HEK293T (cell line): ENCODE data around the gene PPP1R3G.

ENCODE experiments used
- BHLHE40 ChIP-seq: fragments of 450-650 bp; IDR thresholded peaks from 2 replicates; pipeline ENCODE4 v1.6.1; 2016; ENCODE audit warnings: mild to moderate bottlenecking, moderate library complexity, borderline replicate concordance
- FOXA1 ChIP-seq: fragments of 450-650 bp; IDR thresholded peaks from 2 replicates; pipeline ENCODE4 v1.6.1; 2016; ENCODE audit warnings: mild to moderate bottlenecking
- FOXK2 ChIP-seq: fragments of 450-650 bp; IDR thresholded peaks from 2 replicates; pipeline ENCODE4 v1.6.1; 2016; ENCODE audit warnings: mild to moderate bottlenecking
- FOXM1 ChIP-seq: fragments of 450-650 bp; IDR thresholded peaks from 2 replicates; pipeline ENCODE4 v1.6.1; 2017; ENCODE audit warnings: mild to moderate bottlenecking, borderline replicate concordance
- LEF1 ChIP-seq: fragments of 450-650 bp; IDR thresholded peaks from 2 replicates; pipeline ENCODE4 v1.6.1; 2017; ENCODE audit warnings: mild to moderate bottlenecking, borderline replicate concordance
- NFRKB ChIP-seq: fragments of 450-650 bp; IDR thresholded peaks from 2 replicates; pipeline ENCODE4 v1.6.1; 2016; ENCODE audit warnings: mild to moderate bottlenecking, moderate library complexity
- SP1 ChIP-seq: fragments of 450-650 bp; IDR thresholded peaks from 2 replicates; pipeline ENCODE4 v1.6.1; 2017
- SUZ12 ChIP-seq: fragments of 450-650 bp; IDR thresholded peaks from 2 replicates; pipeline ENCODE4 v1.6.1; 2016; ENCODE audit warnings: mild to moderate bottlenecking
- TARDBP ChIP-seq: fragments of 450-650 bp; IDR thresholded peaks from 2 replicates; pipeline ENCODE4 v1.6.1; 2016
- ZNF384 ChIP-seq: fragments of 450-650 bp; IDR thresholded peaks from 2 replicates; pipeline ENCODE4 v1.6.1; 2016
- TF ChIP-seq, protein P1 (sequence below): fragments of 450-650 bp; IDR thresholded peaks from 2 replicates; pipeline ENCODE4 v1.6.1; 2016

GRCh38 chr6:5087389-5087788, 2.2 kb downstream of the PPP1R3G start:
- TF ChIP-seq ZNF384 (no peak), FOXM1 (no peak), SUZ12 (no peak), SP1 (no peak), TARDBP (no peak), BHLHE40 (no peak), LEF1 (no peak), FOXK2 (no peak), NFRKB (no peak), FOXA1 (no peak)
- TF ChIP-seq, protein P1, sequence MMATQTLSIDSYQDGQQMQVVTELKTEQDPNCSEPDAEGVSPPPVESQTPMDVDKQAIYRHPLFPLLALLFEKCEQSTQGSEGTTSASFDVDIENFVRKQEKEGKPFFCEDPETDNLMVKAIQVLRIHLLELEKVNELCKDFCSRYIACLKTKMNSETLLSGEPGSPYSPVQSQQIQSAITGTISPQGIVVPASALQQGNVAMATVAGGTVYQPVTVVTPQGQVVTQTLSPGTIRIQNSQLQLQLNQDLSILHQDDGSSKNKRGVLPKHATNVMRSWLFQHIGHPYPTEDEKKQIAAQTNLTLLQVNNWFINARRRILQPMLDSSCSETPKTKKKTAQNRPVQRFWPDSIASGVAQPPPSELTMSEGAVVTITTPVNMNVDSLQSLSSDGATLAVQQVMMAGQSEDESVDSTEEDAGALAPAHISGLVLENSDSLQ = no peak
